Fibroblast of the conjunctiva (primary cell): ENCODE data around the gene PAFAH2.
"Not testable (repeated sequence)": the region's sequence is repeated elsewhere in the genome, so short reads cannot be mapped to it uniquely, and the experiment has no call there.

Experiments
- DNase-seq: peaks from one replicate; pipeline ENCODE4 v3.0.0-alpha.2; 2010; ENCODE audit warnings: low read depth

The PAFAH2 gene

DNA sequence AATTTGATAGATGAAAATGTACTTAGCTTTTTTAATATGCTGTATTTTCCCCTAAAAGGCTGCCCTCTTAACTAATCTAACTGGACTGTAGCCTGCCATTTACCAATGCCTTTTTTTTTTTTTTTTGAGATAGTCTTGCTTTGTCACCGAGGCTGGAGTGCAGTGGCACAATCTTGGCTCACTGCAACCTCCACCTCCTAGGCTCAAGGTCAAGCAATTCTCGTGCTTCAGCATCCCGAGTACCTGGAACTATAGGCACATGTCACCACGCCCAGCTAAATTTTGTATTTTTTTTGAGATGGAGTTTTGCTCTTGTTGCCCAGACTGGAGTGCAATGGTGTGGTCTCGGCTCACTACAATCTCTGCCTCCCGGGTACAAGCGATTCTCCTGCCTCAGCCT is 18.7 kb downstream of the PAFAH2 start:
- DNase-seq, result no peak

DNA sequence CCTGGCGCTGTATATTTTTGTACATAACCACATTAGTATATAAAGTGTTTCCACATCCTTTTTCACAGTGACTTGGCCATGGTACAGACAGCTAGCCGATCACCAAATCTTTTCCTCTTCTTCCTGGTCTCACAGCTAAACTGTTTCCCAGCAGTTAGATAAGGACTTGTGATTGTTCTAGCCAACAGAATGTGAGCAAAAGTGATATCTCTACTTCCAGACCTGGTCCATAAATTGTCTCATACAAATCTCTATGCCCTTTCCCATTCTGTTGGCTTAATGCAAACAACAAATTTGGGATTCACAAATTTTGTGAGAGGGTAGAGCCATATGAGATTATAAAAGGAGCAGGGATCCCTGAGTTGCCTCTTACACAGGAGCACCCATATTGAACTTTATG is 19.5 kb downstream of the PAFAH2 start:
- no peak for DNase-seq

GRCh38 chr1:25977801-25978200 is 20.1 kb downstream of the PAFAH2 start:
- no peak for DNase-seq

DNA sequence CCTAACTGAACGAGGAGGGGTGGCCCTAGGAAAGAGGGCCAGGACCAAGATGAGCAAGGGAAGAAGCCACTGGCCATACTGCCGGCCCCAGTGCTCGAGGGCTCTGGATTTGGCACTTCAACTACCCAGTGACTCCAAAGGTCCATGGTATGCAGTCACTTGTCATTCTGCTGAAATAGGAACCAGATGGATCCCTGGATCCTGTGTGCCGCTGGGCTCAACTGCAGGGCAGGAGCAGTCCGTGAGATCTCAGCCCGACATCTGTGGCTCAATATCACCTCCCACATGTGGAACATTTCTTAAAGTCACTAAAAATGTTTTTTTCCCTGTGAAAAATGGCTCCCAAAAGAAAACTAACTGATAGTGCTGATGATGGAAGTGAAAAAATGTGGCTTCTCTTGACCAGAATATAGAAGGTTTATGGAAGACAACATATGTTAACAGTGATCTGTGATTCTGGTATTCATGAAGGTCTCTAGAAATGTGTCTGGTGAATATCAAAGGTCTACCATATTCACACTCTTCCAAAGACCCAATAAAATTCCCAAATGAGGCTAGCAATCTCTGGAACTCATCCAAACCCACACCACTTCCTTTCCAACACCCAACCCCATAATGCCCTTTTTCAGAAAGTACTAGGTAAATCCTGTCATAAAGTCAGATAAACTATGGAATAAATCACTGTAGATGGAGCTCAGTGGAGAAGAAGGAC is 24.1 kb downstream of the PAFAH2 start:
- DNase-seq, result no peak

DNA sequence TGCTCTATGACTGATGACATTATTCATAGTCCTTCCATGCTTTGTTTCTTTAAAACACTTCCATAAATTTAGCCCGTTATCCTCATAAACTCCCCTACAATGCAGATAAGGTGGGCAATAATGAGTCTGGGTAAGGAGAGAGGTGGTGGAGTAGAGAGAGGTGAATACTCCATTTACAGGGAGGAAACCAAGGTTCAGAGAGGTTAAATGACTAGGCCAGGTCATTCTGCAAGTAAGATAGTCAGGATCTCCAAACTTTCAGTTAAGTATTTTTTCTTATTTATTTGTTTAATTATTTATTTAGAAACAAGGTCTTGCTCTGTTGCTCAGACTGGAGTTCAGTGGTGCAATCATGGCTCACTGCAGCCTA is 26.1 kb downstream of the PAFAH2 start:
- DNase-seq, result no peak

- DNase-seq, result no peak
Measured at GRCh38 chr1:25971066-25971810, 26.6 kb downstream of the PAFAH2 start.

GRCh38 chr1:25967308-25967707 is 30.6 kb downstream of the PAFAH2 start:
- no peak for DNase-seq

GRCh38 chr1:25959611-25960010 is 38.3 kb downstream of the PAFAH2 start:
- no peak for DNase-seq

DNA sequence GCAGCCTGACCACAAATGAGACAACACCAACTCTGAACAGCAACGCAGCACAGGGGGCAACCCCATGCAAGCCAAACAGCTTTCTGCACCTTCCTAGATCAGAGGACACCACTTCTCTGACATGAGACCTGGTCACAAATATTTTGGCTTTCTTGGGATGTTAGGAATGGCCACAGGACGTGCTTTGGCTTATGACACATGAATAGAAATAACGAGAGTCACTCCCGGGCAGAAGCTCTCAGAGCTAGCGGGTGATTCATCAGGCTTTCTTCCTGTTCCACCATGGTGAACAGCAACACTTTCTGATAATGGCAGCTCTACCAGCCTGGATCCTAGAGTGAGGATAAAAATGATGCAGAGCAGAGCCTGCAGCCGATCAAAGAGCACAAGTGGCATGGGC is 39.4 kb downstream of the PAFAH2 start:
- DNase-seq, result no peak

DNA sequence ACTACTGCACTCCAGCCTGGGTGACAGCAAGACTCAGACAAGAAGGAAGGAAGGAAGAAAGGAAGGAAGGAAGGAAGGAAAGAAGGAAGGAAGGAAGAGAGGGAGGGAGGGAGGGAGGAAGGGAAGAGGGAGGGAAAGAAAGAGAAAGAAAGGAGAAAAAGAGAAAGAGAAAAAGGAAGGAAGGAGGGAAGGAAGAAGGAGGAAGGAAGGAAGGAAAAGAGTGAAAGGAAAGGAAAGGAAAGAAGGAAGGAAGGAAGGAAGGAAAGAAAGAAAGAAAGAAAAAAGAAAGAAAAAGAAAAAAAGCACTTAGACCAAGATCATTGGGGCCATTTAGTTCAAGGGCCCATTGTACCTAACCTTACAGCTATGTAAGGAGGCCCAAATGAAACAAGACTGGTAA is 42.3 kb downstream of the PAFAH2 start:
- no peak for DNase-seq

- no peak for DNase-seq
Measured at GRCh38 chr1:25954282-25954938, 43.5 kb downstream of the PAFAH2 start.

- DNase-seq, result no peak
Measured at GRCh38 chr1:25952841-25953401, 44.9 kb downstream of the PAFAH2 start.

DNA sequence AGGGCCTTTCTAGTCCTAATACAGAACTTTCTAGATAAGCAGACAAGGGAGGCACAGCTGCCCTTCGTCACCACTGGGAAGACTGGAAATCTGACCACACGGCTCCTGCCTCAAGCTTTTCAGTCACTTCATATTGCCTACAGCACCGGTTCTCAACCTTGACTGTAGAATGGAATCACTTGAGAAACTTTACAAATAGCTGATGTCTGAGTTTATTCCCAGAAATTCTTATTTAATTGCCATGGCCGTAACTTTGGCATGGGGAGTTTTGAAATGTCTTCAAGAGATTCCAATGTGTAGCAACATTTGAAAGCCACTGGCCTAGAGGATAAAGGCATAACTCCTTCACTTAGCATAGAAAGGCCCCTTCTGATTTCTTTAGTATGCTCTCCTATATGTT is 49.2 kb downstream of the PAFAH2 start:
- DNase-seq, result no peak

- DNase-seq, result no peak
Measured at GRCh38 chr1:25947027-25947426, 50.8 kb downstream of the PAFAH2 start.

DNA sequence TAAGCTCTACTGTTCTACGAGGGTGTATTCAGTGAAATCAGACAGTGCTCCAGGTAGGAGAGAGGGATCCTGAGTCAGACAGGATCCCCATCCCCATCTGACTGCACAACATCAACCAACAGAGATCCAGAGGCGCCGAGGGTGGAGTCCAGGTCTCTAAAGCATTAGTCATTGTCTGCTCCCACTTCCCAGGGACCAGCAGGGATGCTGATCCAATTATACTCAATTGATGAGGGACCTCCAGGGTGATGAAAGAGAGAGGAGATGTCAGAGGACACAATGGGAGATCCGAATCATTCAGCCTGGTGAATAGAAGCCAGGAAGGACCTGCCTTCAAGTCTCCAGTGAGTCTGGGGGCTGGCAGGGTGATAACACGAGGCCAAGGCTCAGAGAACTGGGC is 52.1 kb downstream of the PAFAH2 start:
- no peak for DNase-seq

DNA sequence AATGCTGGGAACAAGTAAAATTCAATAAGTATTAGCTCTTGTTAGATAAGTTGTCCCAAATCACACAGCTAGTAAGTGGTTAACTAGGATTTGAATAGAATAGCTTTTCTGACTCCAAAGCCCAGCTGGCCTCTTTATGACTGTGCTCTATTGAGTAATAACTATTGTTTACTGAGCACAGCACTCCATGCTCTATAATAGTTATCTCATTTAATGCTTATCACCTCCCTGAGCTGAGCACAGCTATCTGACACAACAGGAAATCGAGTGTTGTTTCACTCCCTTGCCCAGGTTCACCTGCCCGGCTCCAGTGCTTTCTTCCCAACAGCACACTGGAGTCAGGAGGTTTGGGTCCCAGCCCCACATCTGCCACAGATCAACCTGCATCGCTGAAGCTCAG is 52.9 kb downstream of the PAFAH2 start:
- DNase-seq, result no peak

DNA sequence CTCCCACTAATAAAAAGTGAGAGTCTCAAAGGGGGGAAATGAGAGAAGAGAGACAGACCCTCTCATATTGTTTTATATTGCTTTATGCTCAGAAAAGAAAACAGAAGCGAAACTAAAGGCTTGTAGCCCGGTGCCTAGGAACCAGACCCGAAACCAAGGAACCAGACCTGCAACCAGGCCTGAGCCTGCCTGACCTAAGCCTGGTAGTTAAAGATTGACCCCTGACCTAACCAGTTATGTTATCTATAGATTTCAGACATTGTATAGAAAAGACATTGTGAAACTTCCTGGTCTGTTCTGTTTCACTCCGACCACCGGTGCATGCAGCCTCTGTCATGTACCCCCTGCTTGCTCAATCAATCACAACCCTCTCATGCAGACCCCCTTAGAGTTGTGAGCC is 54.4 kb downstream of the PAFAH2 start:
- not testable (repeated sequence) for DNase-seq

DNA sequence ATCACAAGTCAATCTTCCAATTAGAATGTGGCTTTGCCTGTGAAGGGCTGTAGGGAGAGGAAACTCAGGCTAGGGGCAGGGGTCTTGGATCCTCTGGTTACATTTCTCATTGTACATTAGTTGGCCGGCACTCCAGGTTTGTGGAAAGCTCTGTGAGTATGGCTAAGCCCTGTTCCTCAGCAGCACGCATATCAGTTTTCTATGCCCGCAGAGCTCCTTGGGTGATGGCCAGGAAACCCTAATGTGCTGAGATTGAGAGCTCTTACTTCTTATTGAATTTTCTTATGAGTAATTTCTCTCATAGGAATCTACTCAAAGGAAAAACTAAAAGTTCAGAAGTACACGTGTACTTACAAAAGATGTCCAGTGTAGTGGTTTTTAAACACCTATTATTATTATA is 60.9 kb downstream of the PAFAH2 start:
- no peak for DNase-seq

GRCh38 chr1:25933479-25934365 is 64.1 kb downstream of the PAFAH2 start:
- DNase-seq, result no peak

GRCh38 chr1:25932811-25933400 is 65.0 kb downstream of the PAFAH2 start:
- DNase-seq, result not testable (repeated sequence)

DNA sequence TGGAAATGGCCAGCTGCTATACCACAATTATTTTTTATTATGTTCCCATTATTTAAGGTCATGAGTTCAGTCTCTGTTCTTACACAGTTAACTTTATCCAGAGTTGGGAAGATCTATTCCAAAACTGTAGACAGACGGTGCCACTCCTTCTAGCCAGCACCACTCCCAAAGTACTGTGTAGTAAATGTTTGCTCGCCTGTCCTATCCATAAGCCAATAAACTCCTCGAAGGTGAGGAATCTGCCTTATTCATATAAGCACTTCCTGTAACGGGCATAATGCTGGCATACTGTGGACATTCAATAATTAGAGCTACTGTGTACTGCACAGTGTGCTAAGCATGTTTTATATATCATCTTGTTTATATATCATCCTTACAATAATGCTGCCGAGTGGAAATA is 65.5 kb downstream of the PAFAH2 start:
- no peak for DNase-seq

GRCh38 chr1:25929016-25929415 is 68.8 kb downstream of the PAFAH2 start:
- DNase-seq, result no peak
